Measurements from ENCODE around the gene ATG3. TPM values are rescaled to one million over a fixed set of nuclear protein-coding genes. Genes with fewer than 3 reads are reported as not detected.

ATG3 gene
- total and polyA plus RNA-seq, 2 donors (not counting 3 experiments of a cell fraction or from before 2014, with no cell fraction given), result 36.0 to 62.4 TPM

DNA sequence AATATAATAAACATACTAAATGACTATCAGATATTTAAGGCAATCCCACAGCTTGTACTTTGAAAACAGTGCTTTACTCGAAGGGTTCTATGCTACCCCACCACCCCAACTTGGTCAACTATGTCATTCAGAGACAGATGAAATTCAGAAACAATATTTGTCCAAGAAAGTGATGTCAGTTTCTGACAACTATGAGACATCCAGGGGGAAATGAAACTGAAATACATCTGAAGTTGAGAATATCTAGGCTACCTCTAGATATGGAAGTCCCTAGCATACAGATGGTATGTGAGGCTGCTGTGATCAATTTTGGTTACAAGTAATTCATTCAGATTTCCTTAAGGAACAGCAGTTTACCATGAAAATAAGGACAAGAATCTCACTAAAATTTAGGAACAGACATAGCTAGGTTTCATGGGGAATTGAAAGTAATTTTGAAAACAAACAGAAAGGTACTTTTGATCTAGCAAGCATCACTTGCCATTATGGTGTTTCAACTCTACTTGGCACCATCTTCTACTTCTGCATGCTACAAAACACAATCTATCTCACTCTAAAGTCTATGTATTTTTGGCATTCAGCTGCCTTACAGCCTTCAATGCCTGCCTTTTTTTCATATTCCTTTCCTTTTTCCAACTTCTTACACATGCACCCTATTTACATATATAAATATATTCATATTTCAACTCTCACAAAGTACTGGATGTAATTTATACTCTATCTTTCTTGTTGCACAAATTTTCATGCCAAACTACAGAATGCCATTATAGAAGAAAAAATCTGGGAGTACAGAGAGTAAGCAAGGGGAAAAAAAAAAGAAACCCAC lies 21.7 kb downstream of the ATG3 start:
- intact Hi-C loops (cut with micrococcal nuclease) (no loop called here), dilution Hi-C loops (cut with MboI; ENCODE audit: extremely low pct_ligation_motif_present, low sequenced_read_pairs) (no loop called here)
- Histone ChIP-seq H3K4me2 (ENCODE audit: insufficient read depth, low read length) (no peak overlapping the region), H3K27me3 (ENCODE audit: control insufficient read depth in 2 of 2, insufficient read depth in 2 of 2, low read length in 2 of 2) (no peaks in the 10 kb centered on the region), H3K36me3 (ENCODE audit: control insufficient read depth in 2 of 2, extremely low read depth in 1 of 2, insufficient read depth in 2 of 2, low read length in 2 of 2) (peaks cover 0 to 6% of the 10 kb centered on the region in 2 experiments), H3K4me3 (replicated peaks in 1 of 3; ENCODE audit: insufficient read depth in 1 of 3, low read depth in 1 of 3, low read length in 3 of 3) (no peak overlapping the region), H2AFZ (ENCODE audit: low read depth, low read length) (no peak overlapping the region), H3K9me3 (replicated peaks; ENCODE audit: control insufficient read depth, insufficient read depth, low read length) (no peaks in the 10 kb centered on the region), H3K79me2 (ENCODE audit: control insufficient read depth, insufficient read depth, low read length) (no peaks in the 10 kb centered on the region), H3K27ac (ENCODE audit: insufficient read depth, low read depth, low read length) (no peak overlapping the region), H4K20me1 (replicated peaks; ENCODE audit: control insufficient read depth, extremely low read depth, insufficient read depth, low read length) (no peaks in the 10 kb centered on the region), H3K9me1 (replicated peaks; ENCODE audit: control insufficient read depth, extremely low read depth, insufficient read depth, low read length) (no peaks in the 10 kb centered on the region), H3K4me1 (ENCODE audit: control insufficient read depth, extremely low read depth, insufficient read depth, low read length) (no peaks in the 10 kb centered on the region), H3K9ac (replicated peaks; ENCODE audit: extremely low read depth, insufficient read depth, low read length) (no peak overlapping the region)
- TF ChIP-seq, protein P1, sequence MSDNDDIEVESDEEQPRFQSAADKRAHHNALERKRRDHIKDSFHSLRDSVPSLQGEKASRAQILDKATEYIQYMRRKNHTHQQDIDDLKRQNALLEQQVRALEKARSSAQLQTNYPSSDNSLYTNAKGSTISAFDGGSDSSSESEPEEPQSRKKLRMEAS (IDR thresholded peaks at IDR 0.05; ENCODE audit: insufficient read depth, insufficient read length), result no peak
- TF ChIP-seq POLR2A (IDR thresholded peaks at IDR 0.05; ENCODE audit: low read depth, low read length) (no peak), EZH2 (IDR thresholded peaks at IDR 0.05; ENCODE audit: borderline replicate concordance, low read depth, low read length, severe bottlenecking) (no peak), FOS (IDR thresholded peaks at IDR 0.05; ENCODE audit: borderline replicate concordance, insufficient read depth, low read length) (no peak)
- POLR2A ChIA-PET, result no interaction called here
- CTCF ChIA-PET, result no interaction called here
- FAIRE-seq (no peak), DNase-seq (ENCODE audit: low read depth, low spot score) (no peak)
- no TSS peak for BruUV-seq (replicated peaks)

DNA sequence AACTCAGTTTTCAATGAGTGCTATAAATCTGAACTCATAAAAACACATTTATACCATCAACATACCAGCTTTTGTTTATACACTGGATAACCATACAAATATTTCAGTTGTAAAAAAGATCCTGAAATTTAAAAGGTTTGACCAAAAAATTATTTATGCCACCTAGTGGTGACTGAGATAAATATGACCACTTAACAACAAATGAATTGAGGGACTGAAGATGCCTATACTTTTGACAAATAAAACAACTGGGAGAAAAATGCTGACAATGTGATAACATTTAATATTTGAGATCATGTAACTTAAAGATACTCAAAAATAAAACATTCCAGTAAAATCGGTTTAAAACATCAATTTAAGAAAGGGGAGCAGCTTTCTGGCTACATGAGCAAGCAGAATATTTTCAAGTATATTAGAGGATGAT lies 30.4 kb downstream of the ATG3 start:
- Histone ChIP-seq H3K9me3 (replicated peaks; ENCODE audit: control insufficient read depth, insufficient read depth, low read length) (no peaks in the 10 kb centered on the region), H4K20me1 (replicated peaks; ENCODE audit: control insufficient read depth, extremely low read depth, insufficient read depth, low read length) (no peaks in the 10 kb centered on the region), H3K36me3 (ENCODE audit: control insufficient read depth in 2 of 2, extremely low read depth in 1 of 2, insufficient read depth in 2 of 2, low read length in 2 of 2) (peaks cover 8 to 12% of the 10 kb centered on the region in 2 experiments), H3K4me3 (replicated peaks in 1 of 3; ENCODE audit: insufficient read depth in 1 of 3, low read depth in 1 of 3, low read length in 3 of 3) (no peak overlapping the region), H3K9me1 (replicated peaks; ENCODE audit: control insufficient read depth, extremely low read depth, insufficient read depth, low read length) (no peaks in the 10 kb centered on the region), H2AFZ (ENCODE audit: low read depth, low read length) (no peak overlapping the region), H3K79me2 (ENCODE audit: control insufficient read depth, insufficient read depth, low read length) (no peaks in the 10 kb centered on the region), H3K27ac (ENCODE audit: insufficient read depth, low read depth, low read length) (no peak overlapping the region), H3K4me2 (ENCODE audit: insufficient read depth, low read length) (no peak overlapping the region), H3K4me1 (ENCODE audit: control insufficient read depth, extremely low read depth, insufficient read depth, low read length) (no peaks in the 10 kb centered on the region), H3K27me3 (ENCODE audit: control insufficient read depth in 2 of 2, insufficient read depth in 2 of 2, low read length in 2 of 2) (no peaks in the 10 kb centered on the region), H3K9ac (replicated peaks; ENCODE audit: extremely low read depth, insufficient read depth, low read length) (no peak overlapping the region)
- dilution Hi-C loops (cut with MboI; ENCODE audit: extremely low pct_ligation_motif_present, low sequenced_read_pairs), result no loop called here
- intact Hi-C loops (cut with micrococcal nuclease), result loop anchor here (2.0 to 5.0 kb wide), 2 partner anchors 395 to 419 kb away; no protein-coding TSS in a partner anchor
- BruUV-seq (replicated peaks), result no TSS peak
- peak; percentile 53 for DNase-seq (ENCODE audit: low read depth, low spot score)
- POLR2A ChIA-PET, result no interaction called here
- TF ChIP-seq, protein P1 (IDR thresholded peaks at IDR 0.05; ENCODE audit: insufficient read depth, insufficient read length), result no peak
- TF ChIP-seq POLR2A (IDR thresholded peaks at IDR 0.05; ENCODE audit: low read depth, low read length), result no peak
- TF ChIP-seq JUN (IDR thresholded peaks at IDR 0.05; ENCODE audit: borderline replicate concordance, insufficient read depth, insufficient read length, low read depth), result no peak
- no peak for TF ChIP-seq FOS (IDR thresholded peaks at IDR 0.05; ENCODE audit: borderline replicate concordance, insufficient read depth, low read length)
- TF ChIP-seq EZH2 (IDR thresholded peaks at IDR 0.05; ENCODE audit: borderline replicate concordance, low read depth, low read length, severe bottlenecking), result no peak
- TF ChIP-seq, protein P2, sequence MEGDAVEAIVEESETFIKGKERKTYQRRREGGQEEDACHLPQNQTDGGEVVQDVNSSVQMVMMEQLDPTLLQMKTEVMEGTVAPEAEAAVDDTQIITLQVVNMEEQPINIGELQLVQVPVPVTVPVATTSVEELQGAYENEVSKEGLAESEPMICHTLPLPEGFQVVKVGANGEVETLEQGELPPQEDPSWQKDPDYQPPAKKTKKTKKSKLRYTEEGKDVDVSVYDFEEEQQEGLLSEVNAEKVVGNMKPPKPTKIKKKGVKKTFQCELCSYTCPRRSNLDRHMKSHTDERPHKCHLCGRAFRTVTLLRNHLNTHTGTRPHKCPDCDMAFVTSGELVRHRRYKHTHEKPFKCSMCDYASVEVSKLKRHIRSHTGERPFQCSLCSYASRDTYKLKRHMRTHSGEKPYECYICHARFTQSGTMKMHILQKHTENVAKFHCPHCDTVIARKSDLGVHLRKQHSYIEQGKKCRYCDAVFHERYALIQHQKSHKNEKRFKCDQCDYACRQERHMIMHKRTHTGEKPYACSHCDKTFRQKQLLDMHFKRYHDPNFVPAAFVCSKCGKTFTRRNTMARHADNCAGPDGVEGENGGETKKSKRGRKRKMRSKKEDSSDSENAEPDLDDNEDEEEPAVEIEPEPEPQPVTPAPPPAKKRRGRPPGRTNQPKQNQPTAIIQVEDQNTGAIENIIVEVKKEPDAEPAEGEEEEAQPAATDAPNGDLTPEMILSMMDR (IDR thresholded peaks at IDR 0.05; ENCODE audit: extremely low read depth in 1 of 2, insufficient read depth in 1 of 2, low read depth in 1 of 2, low read length in 2 of 2), result no peak
- TF ChIP-seq MYC (IDR thresholded peaks at IDR 0.05; ENCODE audit: low read depth, low read length), result no peak
- no peak for TF ChIP-seq POLR2AphosphoS5 (IDR thresholded peaks at IDR 0.05; ENCODE audit: insufficient read depth, low read depth, low read length)
- no peak for TF ChIP-seq GATA2 (IDR thresholded peaks at IDR 0.05; ENCODE audit: insufficient read depth, insufficient read length, low read depth, low read length)
- CTCF ChIA-PET, result interaction anchor here (0.6 to 1.6 kb wide), 19 partner anchors 10 to 847 kb away, joined by 3 to 44 read pairs (median 4); partner anchors contain the start of genes ATG3, SLC35A5 and SLC9C1
- FAIRE-seq, result peak; percentile 63

All from endothelial cell of umbilical vein (primary cell).